HG02943 (cell line): Measurements from ENCODE around the gene ZC3H15.
"Not testable (repeated sequence)": the region's sequence is repeated elsewhere in the genome, so short reads cannot be mapped to it uniquely, and the experiment has no call there.

Experiments
- ATAC-seq: cut with Tn5 transposase; IDR thresholded peaks from one replicate; pipeline ENCODE4 v1.9.1; 2021; ENCODE audit warnings: mild to moderate bottlenecking, low read depth, moderate library complexity; ENCODE audit not compliant: unreplicated experiment

Gene ZC3H15

GRCh38 chr2:186486651-186487647, 889 bp downstream of the ZC3H15 start:
- ATAC-seq = peak; percentile 3

GRCh38 chr2:186493564-186494085, 7.6 kb downstream of the ZC3H15 start:
- no peak for ATAC-seq

- no peak for ATAC-seq
These were observed 10.3 kb downstream of the ZC3H15 start for GRCh38 chr2:186496401-186496800.

GRCh38 chr2:186497928-186498327, 11.9 kb downstream of the ZC3H15 start:
- no peak for ATAC-seq

- ATAC-seq = no peak
These were observed 12.8 kb downstream of the ZC3H15 start for GRCh38 chr2:186498834-186499233.

GRCh38 chr2:186503827-186504606, 18.0 kb downstream of the ZC3H15 start:
- no peak for ATAC-seq

DNA sequence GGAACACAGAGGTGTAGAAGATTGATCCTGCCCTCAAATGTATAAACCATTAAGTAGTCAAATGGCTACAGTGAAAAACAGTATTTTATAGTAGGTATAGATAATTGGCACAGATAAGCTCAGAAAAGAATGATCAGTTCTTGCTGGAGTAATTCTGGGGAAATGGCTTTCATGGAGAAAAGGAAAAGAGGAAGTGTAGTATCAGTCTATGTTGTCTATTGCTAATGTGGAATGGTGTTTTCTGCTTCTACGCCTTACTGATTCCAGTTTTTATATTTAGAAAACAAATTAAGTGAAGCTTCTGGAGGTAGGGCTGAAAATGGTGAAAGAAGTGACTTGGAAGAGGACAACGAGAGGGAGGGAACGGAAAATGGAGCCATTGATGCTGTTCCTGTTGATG, 22.2 kb downstream of the ZC3H15 start:
- no peak for ATAC-seq

DNA sequence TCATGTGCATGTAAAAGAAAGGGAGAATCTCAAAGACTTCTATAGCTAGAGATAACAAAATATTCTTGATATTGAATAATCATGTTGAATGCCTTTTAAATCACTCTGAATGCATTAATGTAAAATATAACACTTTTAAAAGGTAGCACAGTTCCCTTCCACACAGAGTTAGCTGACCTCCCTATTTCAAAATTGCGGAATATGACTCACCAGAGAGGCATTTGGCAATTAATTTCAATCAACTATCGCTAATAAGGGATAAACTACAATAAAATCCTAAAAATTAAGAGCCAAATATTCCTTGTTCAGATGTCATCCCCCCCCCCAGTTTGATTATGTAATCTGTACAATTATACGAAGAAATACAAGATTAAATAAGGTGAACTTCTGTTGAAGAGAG, 29.3 kb downstream of the ZC3H15 start:
- no peak for ATAC-seq

DNA sequence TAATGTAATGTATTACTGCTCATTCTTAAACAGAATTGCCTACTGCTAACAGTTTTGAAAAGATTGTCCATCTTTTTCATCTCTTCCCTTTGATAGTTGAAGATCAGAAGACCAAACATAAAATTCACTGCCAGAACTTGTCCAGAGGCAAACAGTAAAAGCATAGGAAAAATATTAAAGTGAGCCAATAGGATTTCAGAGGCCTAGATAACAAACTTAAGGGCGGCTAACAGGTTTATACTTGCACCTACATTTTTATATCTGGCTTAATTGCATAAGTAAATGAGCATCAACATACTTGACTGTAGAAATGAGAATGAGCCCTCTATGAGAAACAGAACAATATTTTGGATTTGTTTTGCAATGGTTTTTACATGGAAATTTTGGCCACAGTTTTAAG, 30.3 kb downstream of the ZC3H15 start:
- ATAC-seq = no peak

GRCh38 chr2:186517090-186517489, 31.0 kb downstream of the ZC3H15 start:
- no peak for ATAC-seq

DNA sequence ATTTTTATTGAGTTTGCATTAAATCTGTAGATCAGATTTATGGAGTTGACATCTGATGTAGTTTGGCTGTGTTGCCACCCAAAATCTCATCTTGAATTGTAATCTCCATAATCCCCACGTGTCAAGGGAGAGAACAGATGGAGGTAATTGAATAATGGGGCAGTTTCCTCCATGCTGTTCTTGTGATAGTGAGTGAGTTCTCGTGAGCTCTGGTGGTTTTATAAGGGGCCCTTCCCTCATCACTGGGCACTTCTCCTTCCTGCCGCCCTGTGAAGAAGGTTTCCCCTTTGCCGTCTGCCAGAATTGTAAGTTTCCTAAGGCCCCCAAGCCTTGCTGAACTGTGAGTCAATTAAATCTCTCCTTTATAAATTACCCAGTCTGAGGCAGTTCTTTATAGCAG, 32.2 kb downstream of the ZC3H15 start:
- no peak for ATAC-seq

DNA sequence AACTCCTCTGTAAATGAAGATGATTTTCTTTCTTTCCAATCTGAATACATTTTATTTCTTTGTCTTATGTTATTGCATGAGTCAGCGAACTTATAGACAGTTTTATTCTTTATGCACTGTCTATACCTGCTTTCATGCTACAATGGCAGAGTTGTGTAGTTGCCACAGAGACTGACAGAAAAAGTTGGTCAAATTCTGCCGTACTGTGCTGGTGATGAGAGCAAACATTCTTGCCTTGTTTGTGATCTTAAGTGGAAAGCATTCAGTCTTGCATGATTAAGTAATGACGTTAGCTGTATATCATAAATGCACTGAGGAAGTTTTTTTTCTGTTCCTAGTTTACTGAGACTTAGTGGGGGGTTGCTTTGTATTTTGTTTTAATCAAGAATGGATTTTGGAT, 32.9 kb downstream of the ZC3H15 start:
- no peak for ATAC-seq

DNA sequence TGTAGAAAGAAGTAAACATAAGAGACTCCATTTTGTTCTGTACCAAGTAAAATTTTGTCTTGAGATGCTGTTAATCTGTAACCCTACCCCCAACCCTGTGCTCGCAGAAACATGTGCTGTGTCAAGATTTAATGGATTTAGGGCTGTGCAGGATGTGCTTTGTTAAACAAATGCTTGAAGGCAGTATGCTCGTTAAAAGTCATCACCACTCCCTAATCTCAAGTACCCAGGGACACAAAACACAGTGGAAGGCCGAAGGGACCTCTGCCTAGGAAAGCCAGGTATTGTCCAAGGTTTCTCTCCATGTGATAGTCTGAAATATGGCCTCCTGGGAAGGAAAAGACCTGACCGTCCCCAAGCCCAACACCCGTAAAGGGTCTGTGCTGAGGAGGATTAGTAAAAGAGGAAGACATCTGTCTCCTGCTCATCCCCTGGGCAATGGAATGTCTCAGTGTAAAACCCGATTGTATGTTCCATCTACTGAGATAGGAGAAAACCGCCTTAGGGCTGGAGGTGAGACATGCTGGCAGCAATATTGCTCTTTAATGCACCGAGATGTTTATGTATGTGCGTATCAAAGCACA, 35.6 kb downstream of the ZC3H15 start:
- not testable (repeated sequence) for ATAC-seq

- ATAC-seq = no peak
These were observed 36.4 kb downstream of the ZC3H15 start for GRCh38 chr2:186522450-186522849.

DNA sequence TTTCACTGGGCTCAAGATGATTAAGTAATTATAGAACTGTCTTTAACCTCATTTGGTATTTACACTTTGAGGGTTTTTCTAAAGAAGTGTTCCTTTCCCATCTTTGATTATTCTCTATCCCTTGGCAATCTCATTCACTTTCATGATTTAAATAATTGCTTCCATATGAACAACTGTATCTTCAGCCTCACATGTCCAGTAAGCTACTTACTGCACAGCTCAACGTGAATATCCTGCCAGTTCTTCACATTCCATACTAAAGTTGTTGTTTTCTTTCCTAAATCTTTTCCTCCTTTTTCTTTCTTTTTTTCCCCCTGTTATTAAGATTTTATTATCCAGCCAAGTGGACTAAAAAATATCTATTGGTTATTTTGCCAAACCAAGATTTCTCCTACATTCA, 37.7 kb downstream of the ZC3H15 start:
- no peak for ATAC-seq

GRCh38 chr2:186526281-186526680, 40.2 kb downstream of the ZC3H15 start:
- ATAC-seq = no peak

- no peak for ATAC-seq
These were observed 44.3 kb downstream of the ZC3H15 start for GRCh38 chr2:186530314-186530713.

GRCh38 chr2:186531257-186531775, 45.3 kb downstream of the ZC3H15 start:
- ATAC-seq = no peak

DNA sequence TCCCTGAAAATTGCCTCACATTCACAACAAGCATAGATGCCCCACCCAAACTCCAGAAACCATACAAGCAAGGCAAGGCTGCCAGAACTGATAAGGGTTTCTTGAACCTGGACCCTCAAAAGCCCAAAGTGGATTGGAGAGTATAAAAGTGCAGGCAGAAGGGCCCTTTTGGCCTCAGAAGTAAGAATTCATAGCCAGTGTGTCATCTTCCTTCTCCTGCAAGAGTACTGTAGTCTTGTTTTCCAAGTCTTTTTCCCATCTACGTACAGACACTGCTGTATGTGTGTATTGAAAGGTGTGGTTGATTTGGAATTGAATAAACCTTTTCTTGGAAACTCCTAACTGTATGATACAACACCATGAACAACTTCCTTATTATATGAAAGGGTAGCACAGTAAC, 46.8 kb downstream of the ZC3H15 start:
- no peak for ATAC-seq

DNA sequence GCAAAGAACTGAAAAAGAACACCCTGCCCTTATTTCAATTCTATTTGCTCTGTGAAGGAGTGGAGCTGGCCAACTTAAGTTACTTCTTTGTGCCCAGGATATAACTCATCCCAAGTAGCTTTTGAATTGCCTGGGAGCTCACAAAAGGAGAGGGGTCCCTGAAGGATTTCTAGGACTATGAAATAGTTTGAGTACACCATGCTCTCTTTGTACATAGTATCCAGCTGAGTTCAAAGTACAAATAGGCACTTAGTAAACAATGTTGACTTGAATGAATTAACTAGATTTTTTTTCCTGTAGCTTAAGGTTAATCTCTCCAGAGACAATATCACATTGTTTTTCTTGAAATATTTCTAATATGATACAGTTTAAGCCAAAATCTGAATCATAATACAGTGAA, 47.7 kb downstream of the ZC3H15 start:
- ATAC-seq = no peak

DNA sequence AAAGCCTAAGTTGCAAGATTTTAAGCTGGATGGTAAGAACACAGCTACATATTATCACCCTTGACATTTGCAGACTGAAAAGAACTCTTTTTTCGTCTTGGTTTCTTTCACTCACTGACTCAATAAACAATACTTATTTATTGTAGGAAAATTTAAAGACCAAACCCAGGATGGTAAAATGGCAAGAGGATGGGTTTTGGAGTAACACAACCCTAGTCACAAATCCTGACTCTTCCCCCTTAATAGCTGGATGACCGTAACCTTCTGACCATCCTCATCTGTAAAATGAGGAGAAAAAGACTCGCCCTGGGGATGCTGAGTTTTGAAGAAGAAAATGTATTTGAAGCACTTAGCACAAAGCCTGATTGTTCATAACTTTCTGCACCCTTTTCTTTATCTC, 48.3 kb downstream of the ZC3H15 start:
- ATAC-seq = no peak
